WTC11 (cell line): ENCODE results near the gene TMPRSS13. TPM values are rescaled to one million over a fixed set of nuclear protein-coding genes. Genes with fewer than 3 reads are reported as not detected.

Experiments used
- ATAC-seq: fragments of 200-7000 bp; cut with Tn5 transposase; 2 replicates; pipeline ENCODE4 v1.10.0; 2021; ENCODE audit warnings: mild to moderate bottlenecking, moderate library complexity
- CTCF ChIA-PET: fragments of 300-600 bp; sonication (Branson Sonifier 250); formaldehyde crosslinking; loops from one replicate; lab custom pipeline; 2021; ENCODE audit warnings: antibody characterized with exemption; lab: Charles Lee
- POLR2A ChIA-PET: fragments of 350-600 bp; sonication (Branson Sonifier 250); formaldehyde crosslinking; loops from one replicate; lab custom pipeline; 2021; ENCODE audit warnings: antibody characterized with exemption; lab: Charles Lee
- DNase-seq: peaks from one replicate; pipeline ENCODE4 v3.0.0; 2021; ENCODE audit warnings: low spot score
- H3K27ac Mint-ChIP-seq: 2 replicates; pipeline ENCODE4 v1.8.0; 2021; ENCODE audit warnings: mixed read lengths
- H3K27me3 Mint-ChIP-seq: 2 replicates; pipeline ENCODE4 v1.8.0; 2021; ENCODE audit warnings: low read depth, mild to moderate bottlenecking, moderate library complexity, mixed read lengths
- H3K36me3 Mint-ChIP-seq: 2 replicates; pipeline ENCODE4 v1.8.0; 2021; ENCODE audit warnings: mixed read lengths
- H3K4me1 Mint-ChIP-seq: 2 replicates; pipeline ENCODE4 v1.8.0; 2022; ENCODE audit warnings: mixed read lengths
- H3K4me3 Mint-ChIP-seq: 2 replicates; pipeline ENCODE4 v1.8.0; 2021; ENCODE audit warnings: mild to moderate bottlenecking, moderate library complexity, mixed read lengths
- H3K9me3 Mint-ChIP-seq: 2 replicates; pipeline ENCODE4 v1.8.0; 2021; ENCODE audit warnings: mixed read lengths
- CREB1 ChIP-seq: sonication (generic); formaldehyde crosslinking; IDR thresholded peaks from 2 replicates; pipeline ENCODE4 v1.8.0; 2023; ENCODE audit warnings: mild to moderate bottlenecking, missing genetic modification reagents
- ELF4 ChIP-seq: sonication (generic); formaldehyde crosslinking; IDR thresholded peaks from 2 replicates; pipeline ENCODE4 v1.8.1; 2022; ENCODE audit warnings: low read depth, mild to moderate bottlenecking, moderate library complexity, missing genetic modification reagents
- EMX1 ChIP-seq: fragments of 250-450 bp; sonication (Bioruptor Pico); IDR thresholded peaks from 2 replicates; pipeline ENCODE4 v1.8.0; 2021; ENCODE audit warnings: mild to moderate bottlenecking
- GABPB1 ChIP-seq: sonication (generic); formaldehyde crosslinking; IDR thresholded peaks from 2 replicates; pipeline ENCODE4 v1.8.1; 2023; ENCODE audit warnings: mild to moderate bottlenecking, missing genetic modification reagents
- MYBL2 ChIP-seq: sonication (generic); formaldehyde crosslinking; IDR thresholded peaks from 2 replicates; pipeline ENCODE4 v1.8.1; 2023; ENCODE audit warnings: mild to moderate bottlenecking, moderate library complexity, missing genetic modification reagents
- NFE2L1 ChIP-seq: sonication (generic); formaldehyde crosslinking; IDR thresholded peaks from 2 replicates; pipeline ENCODE4 v1.8.1; 2023; ENCODE audit warnings: missing genetic modification reagents
- NR2C2 ChIP-seq: sonication (generic); formaldehyde crosslinking; IDR thresholded peaks from 2 replicates; pipeline ENCODE4 v1.8.0; 2022; ENCODE audit warnings: mild to moderate bottlenecking, missing genetic modification reagents
- SMAD3 ChIP-seq: sonication (generic); formaldehyde crosslinking; IDR thresholded peaks from 2 replicates; pipeline ENCODE4 v1.8.0; 2022; ENCODE audit warnings: missing genetic modification reagents, mild to moderate bottlenecking, borderline replicate concordance
- SP1 ChIP-seq: sonication (generic); formaldehyde crosslinking; conservative IDR thresholded peaks from 2 replicates; pipeline ENCODE4 v1.8.1; 2022; ENCODE audit warnings: missing genetic modification reagents
- ZBTB21 ChIP-seq: sonication (generic); formaldehyde crosslinking; IDR thresholded peaks from 2 replicates; pipeline ENCODE4 v1.8.1; 2023; ENCODE audit warnings: mild to moderate bottlenecking, missing genetic modification reagents, borderline replicate concordance
- ZNF219 ChIP-seq: sonication (generic); formaldehyde crosslinking; IDR thresholded peaks from 2 replicates; pipeline ENCODE4 v1.8.0; 2023; ENCODE audit warnings: missing genetic modification reagents, mild to moderate bottlenecking, borderline replicate concordance
- ZNF232 ChIP-seq: sonication (generic); formaldehyde crosslinking; IDR thresholded peaks from 2 replicates; pipeline ENCODE4 v1.8.0; 2022; ENCODE audit warnings: mild to moderate bottlenecking, missing genetic modification reagents
- ZNF416 ChIP-seq: fragments of 250-450 bp; sonication (Bioruptor Pico); IDR thresholded peaks from 2 replicates; pipeline ENCODE4 v1.9.0; 2021; ENCODE audit warnings: mild to moderate bottlenecking, inconsistent platforms
- total RNA-seq: library from RNA; stranded (reverse); gene quantifications from 3 replicates; pipeline ENCODE4 v1.2.3, GENCODE V29; 2021
- TF ChIP-seq, protein P1 (sequence below): sonication (generic); formaldehyde crosslinking; IDR thresholded peaks from 2 replicates; pipeline ENCODE4 v1.8.1; 2023; ENCODE audit warnings: mild to moderate bottlenecking, missing genetic modification reagents, moderate library complexity
- TF ChIP-seq, protein P2 (sequence below): sonication (generic); formaldehyde crosslinking; IDR thresholded peaks from 2 replicates; pipeline ENCODE4 v1.8.0; 2022; ENCODE audit warnings: mild to moderate bottlenecking, missing genetic modification reagents
- TF ChIP-seq, protein P3 (sequence below): sonication (generic); formaldehyde crosslinking; IDR thresholded peaks from 2 replicates; pipeline ENCODE4 v1.8.0; 2022; ENCODE audit warnings: mild to moderate bottlenecking, missing genetic modification reagents
- TF ChIP-seq, protein P4 (sequence below): sonication (generic); formaldehyde crosslinking; IDR thresholded peaks from 2 replicates; pipeline ENCODE4 v1.8.1; 2022; ENCODE audit warnings: low read depth, mild to moderate bottlenecking, moderate library complexity, missing genetic modification reagents, borderline replicate concordance
- TF ChIP-seq, protein P5 (sequence below): fragments of 250-450 bp; sonication (Bioruptor Pico); IDR thresholded peaks from 2 replicates; pipeline ENCODE4 v1.9.0; 2021; ENCODE audit warnings: mild to moderate bottlenecking, borderline replicate concordance

TMPRSS13 gene
- total RNA-seq, 1 experiment from 2014 or later, result 0.63 TPM

DNA sequence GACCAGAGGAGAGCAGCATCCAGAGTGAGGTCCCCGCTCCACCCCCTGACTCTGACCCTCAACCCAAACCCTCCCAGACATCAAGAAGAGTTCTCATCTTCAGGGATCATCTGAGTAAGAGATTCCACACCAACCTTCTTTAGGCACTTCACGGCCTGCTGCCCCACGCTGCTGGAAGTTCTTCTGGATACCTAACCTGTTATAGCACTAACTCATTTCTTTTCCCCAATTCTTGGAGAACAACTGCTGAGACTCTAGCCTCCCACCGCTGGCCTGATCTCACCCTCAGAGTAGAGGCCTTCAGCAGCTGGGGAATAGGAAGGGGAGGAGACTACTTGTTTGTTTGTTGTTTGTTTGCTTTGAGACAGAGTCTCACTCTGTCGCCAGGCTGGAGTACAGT lies 7.3 kb downstream of the TMPRSS13 start (continued):
- TF ChIP-seq, protein P1, sequence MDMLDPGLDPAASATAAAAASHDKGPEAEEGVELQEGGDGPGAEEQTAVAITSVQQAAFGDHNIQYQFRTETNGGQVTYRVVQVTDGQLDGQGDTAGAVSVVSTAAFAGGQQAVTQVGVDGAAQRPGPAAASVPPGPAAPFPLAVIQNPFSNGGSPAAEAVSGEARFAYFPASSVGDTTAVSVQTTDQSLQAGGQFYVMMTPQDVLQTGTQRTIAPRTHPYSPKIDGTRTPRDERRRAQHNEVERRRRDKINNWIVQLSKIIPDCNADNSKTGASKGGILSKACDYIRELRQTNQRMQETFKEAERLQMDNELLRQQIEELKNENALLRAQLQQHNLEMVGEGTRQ, result no peak
- TF ChIP-seq, all 79 proteins: peak for 0

DNA sequence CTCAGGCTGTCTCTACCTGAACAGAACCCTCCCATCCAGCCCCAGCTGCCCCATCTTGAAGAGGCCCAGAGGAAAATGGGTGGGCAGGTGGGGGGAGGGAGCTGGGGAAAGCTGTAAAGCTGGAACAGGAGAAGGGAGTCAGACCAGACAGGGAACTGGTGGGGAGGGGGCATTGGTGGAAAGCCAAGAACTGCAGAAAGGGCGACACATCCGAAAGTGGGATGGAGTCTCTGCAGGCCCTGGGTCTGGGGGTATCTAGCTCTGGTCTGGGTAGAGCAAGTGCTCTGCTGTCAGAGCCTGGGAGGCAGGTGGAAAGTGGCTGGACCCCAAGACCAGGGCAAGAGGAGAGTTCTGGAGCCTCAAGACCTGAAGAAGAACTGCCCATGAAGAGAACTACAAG lies 7.7 kb downstream of the TMPRSS13 start:
- no peaks in the 10 kb centered on the region for H3K36me3 Mint-ChIP-seq
- DNase-seq, result no peak
- H3K4me1 Mint-ChIP-seq, result no peaks in the 10 kb centered on the region
- no peak for ATAC-seq
- no peak overlapping the region for H3K4me3 Mint-ChIP-seq
- H3K9me3 Mint-ChIP-seq, result no peaks in the 10 kb centered on the region
- POLR2A ChIA-PET, result no interaction called here
- TF ChIP-seq NR2C2 (CRISPR knock-in tag) (no peak), SP1 (no peak), ZNF416 (CRISPR knock-in tag) (no peak), MYBL2 (CRISPR knock-in tag) (no peak), ELF4 (CRISPR knock-in tag) (no peak), ZBTB21 (CRISPR knock-in tag) (no peak), NFE2L1 (CRISPR knock-in tag) (no peak), GABPB1 (no peak), EMX1 (CRISPR knock-in tag) (no peak), SMAD3 (no peak), ZNF219 (CRISPR knock-in tag) (no peak), ZNF232 (CRISPR knock-in tag) (no peak), CREB1 (CRISPR knock-in tag) (no peak)
- TF ChIP-seq, protein P2, sequence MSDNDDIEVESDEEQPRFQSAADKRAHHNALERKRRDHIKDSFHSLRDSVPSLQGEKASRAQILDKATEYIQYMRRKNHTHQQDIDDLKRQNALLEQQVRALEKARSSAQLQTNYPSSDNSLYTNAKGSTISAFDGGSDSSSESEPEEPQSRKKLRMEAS, result no peak
- TF ChIP-seq, protein P3, sequence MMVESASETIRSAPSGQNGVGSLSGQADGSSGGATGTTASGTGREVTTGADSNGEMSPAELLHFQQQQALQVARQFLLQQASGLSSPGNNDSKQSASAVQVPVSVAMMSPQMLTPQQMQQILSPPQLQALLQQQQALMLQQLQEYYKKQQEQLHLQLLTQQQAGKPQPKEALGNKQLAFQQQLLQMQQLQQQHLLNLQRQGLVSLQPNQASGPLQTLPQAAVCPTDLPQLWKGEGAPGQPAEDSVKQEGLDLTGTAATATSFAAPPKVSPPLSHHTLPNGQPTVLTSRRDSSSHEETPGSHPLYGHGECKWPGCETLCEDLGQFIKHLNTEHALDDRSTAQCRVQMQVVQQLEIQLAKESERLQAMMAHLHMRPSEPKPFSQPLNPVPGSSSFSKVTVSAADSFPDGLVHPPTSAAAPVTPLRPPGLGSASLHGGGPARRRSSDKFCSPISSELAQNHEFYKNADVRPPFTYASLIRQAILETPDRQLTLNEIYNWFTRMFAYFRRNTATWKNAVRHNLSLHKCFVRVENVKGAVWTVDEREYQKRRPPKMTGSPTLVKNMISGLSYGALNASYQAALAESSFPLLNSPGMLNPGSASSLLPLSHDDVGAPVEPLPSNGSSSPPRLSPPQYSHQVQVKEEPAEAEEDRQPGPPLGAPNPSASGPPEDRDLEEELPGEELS (CRISPR knock-in tag), result no peak
- TF ChIP-seq, protein P4, sequence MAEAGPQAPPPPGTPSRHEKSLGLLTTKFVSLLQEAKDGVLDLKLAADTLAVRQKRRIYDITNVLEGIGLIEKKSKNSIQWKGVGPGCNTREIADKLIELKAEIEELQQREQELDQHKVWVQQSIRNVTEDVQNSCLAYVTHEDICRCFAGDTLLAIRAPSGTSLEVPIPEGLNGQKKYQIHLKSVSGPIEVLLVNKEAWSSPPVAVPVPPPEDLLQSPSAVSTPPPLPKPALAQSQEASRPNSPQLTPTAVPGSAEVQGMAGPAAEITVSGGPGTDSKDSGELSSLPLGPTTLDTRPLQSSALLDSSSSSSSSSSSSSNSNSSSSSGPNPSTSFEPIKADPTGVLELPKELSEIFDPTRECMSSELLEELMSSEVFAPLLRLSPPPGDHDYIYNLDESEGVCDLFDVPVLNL (CRISPR knock-in tag), result no peak
- TF ChIP-seq, protein P5, sequence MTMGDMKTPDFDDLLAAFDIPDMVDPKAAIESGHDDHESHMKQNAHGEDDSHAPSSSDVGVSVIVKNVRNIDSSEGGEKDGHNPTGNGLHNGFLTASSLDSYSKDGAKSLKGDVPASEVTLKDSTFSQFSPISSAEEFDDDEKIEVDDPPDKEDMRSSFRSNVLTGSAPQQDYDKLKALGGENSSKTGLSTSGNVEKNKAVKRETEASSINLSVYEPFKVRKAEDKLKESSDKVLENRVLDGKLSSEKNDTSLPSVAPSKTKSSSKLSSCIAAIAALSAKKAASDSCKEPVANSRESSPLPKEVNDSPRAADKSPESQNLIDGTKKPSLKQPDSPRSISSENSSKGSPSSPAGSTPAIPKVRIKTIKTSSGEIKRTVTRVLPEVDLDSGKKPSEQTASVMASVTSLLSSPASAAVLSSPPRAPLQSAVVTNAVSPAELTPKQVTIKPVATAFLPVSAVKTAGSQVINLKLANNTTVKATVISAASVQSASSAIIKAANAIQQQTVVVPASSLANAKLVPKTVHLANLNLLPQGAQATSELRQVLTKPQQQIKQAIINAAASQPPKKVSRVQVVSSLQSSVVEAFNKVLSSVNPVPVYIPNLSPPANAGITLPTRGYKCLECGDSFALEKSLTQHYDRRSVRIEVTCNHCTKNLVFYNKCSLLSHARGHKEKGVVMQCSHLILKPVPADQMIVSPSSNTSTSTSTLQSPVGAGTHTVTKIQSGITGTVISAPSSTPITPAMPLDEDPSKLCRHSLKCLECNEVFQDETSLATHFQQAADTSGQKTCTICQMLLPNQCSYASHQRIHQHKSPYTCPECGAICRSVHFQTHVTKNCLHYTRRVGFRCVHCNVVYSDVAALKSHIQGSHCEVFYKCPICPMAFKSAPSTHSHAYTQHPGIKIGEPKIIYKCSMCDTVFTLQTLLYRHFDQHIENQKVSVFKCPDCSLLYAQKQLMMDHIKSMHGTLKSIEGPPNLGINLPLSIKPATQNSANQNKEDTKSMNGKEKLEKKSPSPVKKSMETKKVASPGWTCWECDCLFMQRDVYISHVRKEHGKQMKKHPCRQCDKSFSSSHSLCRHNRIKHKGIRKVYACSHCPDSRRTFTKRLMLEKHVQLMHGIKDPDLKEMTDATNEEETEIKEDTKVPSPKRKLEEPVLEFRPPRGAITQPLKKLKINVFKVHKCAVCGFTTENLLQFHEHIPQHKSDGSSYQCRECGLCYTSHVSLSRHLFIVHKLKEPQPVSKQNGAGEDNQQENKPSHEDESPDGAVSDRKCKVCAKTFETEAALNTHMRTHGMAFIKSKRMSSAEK (CRISPR knock-in tag), result no peak
- CTCF ChIA-PET, result interaction anchor here (0.6 to 2.8 kb wide), 4 partner anchors 24 to 103 kb away, joined by 3 to 12 read pairs (median 4); no protein-coding TSS in a partner anchor
- no peak overlapping the region for H3K27ac Mint-ChIP-seq
- no peaks in the 10 kb centered on the region for H3K27me3 Mint-ChIP-seq
